ENCODE results near the gene NPSR1.
"Not testable (repeated sequence)": the region's sequence is repeated elsewhere in the genome, so short reads cannot be mapped to it uniquely, and the experiment has no call there.

Gene NPSR1, protein sequence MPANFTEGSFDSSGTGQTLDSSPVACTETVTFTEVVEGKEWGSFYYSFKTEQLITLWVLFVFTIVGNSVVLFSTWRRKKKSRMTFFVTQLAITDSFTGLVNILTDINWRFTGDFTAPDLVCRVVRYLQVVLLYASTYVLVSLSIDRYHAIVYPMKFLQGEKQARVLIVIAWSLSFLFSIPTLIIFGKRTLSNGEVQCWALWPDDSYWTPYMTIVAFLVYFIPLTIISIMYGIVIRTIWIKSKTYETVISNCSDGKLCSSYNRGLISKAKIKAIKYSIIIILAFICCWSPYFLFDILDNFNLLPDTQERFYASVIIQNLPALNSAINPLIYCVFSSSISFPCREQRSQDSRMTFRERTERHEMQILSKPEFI

DNA sequence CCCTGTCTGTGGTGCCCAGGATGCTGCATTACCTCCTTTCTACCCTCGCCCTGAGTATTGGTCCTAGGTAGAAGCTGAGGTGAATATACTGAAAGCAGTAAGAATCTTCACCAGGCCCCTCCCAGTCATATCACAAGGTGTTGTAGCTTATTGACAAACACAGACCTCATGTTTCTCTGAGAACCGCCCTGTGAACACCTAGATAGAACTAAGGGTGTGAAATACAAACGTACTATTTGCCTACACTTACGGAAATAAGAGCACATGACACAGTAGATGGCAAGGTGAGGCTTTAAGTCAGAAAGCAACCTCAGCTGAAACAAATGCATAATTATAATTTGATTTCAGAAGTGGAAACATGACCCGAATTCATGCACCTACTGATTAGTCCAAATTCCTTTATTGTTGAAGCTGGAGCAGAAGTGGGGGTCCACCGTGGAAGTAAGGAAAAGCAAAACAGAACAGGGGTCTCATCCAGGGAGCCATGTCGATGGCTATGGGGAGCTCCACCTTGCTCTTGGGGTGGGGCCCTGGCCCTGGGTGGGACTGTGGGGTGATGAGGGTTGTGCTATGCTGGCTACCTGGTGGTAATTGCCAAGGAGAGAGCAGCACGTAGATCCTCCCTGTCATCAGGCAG lies at the start of gene NPSR1:
TSS of gene NPSR1 (plus strand) at position 587 of the 637 bp plus-strand sequence. CDS start 195 bp downstream, outside the sequence.
- DNase-seq (ENCODE audit: low read depth in 3 of 3), result no peak

DNA sequence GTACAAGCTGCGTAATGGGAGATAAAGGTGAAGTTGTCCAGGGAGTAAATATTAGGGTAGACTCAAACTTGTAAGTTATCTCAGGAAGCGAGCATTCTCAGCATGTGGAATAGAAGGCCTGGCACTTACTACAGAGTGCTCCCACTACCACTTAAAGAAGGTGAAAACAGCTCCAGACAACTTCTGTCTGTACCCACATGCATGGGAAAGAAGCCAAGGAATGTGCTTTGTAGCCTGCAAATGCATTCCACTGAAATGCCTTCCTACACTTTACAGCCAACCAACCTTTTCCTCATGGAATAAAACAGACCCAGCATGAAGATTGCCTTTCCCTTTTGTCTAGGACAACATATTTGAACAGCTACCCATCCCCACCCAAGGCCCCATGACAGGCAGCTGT lies 45.4 kb upstream of the NPSR1 start:
- no peak for DNase-seq (ENCODE audit: low read depth in 3 of 3)

DNA sequence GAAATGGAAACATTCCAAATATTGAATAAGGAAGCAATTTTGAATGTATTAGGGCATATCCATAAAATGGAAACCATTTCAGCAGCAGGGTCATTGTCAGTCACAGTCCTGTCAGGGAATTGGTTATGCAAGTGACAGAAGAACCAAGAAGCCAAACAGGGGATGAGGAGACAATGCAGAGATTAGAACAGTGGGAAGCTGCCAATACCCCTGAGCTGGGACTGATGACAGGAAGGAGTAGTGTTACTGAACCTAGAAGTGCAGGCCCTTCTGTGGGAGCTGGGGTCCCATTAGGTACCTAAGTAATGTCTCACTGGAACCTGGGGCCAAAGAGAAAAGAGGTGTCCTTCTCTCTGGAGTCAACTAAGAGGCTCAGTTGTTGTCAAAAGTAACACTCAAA lies 37.6 kb upstream of the NPSR1 start:
- no peak for DNase-seq (ENCODE audit: low read depth in 3 of 3)

DNA sequence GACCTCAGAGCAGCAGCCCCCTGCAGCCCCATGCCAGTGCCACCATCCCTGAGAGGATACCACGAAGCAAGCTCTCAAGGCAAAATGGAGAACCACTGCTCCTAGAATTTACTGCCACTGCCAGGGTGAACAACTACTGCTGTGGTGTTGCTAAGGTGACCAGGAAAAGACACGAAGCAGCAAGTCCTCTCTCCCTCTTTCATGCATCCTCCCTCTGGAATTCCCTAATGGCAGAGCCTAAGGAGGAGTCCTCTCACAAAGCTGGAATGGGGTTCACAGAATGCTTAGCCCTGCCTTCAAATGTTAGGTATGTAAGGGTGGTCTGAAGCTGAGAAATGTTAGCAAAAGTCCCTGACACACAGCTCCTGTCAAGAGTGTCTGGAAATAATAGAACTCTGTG lies 35.8 kb upstream of the NPSR1 start:
- DNase-seq (ENCODE audit: low read depth in 3 of 3), result no peak

DNA sequence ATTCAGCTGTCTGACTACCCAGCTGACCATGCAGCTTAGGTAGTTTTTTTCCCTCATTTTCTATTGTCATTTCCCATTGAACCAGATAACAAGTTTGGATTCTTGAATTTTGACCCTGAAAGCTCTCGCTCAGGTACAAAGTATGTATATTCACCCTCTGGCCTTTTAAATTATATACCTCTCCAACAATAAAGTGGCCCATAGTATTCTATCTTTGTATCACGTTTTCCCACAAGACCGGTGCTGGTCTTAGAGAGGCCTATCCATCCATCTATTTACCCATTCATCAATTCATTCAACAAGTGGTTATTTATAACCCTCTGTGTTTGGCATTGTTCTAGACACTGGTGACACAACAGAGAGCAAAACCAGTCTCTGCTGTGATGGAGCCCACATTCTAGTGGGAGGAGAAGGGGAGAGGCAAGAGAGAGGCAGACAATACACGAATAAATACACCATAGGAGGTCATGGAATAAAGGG lies 35.2 kb upstream of the NPSR1 start:
- DNase-seq (ENCODE audit: low read depth in 3 of 3), result no peak

DNA sequence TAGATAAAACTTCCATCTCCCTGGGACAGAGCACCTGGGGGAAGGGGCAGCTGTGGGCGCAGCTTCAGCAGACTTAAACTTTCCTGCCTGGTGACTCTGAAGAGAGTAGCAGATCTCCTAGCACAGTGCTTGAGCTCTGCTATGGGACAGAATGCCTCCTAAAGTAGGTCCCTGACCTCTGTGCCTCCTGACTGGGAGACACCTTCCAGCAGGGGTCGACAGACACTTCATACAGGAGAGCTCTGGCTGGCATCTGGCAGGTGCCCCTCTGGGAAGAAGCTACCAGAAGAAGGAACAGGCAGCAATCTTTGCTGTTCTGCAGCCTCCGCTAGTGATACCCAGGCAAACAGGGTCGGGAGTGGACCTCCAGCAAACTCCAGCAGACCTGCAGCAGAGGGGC lies 29.4 kb upstream of the NPSR1 start:
- not testable (repeated sequence) for DNase-seq (ENCODE audit: low read depth in 3 of 3)

DNA sequence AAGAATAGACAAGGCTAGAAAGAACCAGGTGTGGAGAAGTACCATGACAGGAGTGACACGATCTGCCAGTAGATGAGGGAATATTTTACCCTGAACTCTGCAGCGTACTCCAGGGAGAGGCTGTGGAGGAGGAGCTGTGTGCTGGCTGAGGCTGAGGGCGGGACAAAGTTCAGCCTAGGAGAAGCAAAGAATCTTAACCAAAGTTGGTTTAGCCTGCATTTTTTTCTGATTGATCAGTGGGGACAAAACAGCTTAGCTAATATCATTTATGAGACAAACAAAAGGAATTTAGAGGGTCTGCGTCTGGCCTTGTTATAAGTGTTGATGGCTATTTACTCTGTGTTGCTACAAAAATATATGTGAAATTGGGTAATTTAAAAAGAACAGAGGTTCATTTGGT lies 5.2 kb upstream of the NPSR1 start:
- DNase-seq (ENCODE audit: low read depth in 3 of 3), result no peak

DNA sequence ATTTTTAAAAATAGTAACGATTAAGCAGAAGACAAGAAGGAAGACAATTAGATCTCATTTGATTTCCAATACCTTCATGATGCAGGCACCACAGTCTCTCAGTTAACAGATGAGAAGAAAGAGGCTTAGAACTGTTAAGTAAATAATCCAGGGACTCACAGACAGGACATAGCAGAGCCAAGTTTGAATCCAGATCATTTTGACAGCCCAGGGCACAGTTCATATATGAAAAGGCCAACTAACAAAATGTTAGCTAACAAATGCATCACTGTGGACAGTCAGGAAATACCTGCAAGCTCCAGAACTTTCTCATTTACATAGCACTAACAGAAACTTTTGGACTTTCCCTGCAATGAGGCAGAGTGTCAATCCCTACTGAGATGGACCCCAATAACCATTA lies 4.2 kb upstream of the NPSR1 start:
- no peak for DNase-seq (ENCODE audit: low read depth in 3 of 3)

DNA sequence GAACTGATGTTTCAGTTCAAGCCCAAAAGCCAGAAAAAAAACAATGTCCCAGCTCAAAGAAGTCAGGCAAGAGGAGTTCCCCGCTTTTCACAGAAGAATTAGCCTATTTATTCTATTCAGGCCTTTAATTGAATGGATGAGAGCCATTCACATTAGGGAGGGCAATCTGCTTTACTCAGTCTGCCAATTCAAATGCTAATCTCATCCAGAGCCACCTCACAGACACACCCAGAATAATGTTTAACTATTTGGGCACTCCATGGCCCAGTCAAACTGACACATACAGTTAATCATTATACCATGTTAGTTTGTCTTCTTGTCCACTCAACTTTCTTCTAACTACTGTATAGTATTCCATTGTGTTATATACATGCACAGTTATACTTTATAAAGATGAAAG lies 2.6 kb upstream of the NPSR1 start:
- DNase-seq (ENCODE audit: low read depth in 3 of 3), result no peak

DNA sequence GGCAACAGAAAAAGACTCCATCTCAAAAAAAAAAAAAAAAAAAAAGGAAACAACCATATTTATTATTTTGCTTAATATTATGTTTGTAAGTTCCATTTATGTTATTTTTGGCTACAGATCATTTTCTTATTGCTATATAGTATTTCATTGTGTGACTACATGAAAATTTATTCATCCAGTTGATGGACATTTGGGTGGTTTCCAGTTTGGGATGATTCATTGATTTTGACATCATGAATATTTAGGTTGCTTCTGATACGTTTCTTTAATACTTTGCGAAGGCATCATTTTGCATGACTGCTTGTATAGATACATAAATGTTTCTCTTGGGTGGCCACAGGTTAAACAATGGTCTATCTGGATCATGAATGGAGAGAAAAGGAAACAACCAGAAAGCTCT lies 2.0 kb upstream of the NPSR1 start:
- DNase-seq (ENCODE audit: low read depth in 3 of 3), result no peak

DNA sequence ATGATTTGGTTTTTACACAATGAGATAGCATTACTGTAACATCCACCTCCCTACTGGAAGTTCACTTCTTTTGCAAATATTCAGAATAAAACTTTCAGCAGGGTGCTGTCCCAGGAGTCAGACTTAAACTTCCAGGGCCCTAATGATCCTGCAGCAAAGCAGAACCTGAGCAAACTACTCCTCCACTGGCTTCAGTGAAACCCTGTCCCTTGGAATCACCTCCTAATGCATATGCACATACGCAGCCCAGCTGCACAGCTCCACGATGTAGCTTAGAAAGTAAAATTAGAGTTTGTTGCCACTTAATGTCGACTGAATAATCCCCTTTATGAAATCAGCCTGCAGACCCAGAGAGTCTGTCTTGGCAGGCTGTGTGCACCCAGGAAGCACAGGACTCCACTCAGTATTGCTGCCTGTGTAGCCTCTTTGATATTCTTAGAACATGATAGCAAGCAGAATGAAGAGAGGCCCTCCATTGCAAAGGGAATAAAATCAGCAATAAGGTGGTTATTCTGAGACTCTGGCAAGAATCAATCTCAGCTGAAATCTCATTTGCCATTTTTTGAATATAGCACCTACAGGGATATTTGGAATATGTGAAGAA lies 1.6 kb downstream of the NPSR1 start:
- DNase-seq (ENCODE audit: low read depth in 3 of 3), result no peak

DNA sequence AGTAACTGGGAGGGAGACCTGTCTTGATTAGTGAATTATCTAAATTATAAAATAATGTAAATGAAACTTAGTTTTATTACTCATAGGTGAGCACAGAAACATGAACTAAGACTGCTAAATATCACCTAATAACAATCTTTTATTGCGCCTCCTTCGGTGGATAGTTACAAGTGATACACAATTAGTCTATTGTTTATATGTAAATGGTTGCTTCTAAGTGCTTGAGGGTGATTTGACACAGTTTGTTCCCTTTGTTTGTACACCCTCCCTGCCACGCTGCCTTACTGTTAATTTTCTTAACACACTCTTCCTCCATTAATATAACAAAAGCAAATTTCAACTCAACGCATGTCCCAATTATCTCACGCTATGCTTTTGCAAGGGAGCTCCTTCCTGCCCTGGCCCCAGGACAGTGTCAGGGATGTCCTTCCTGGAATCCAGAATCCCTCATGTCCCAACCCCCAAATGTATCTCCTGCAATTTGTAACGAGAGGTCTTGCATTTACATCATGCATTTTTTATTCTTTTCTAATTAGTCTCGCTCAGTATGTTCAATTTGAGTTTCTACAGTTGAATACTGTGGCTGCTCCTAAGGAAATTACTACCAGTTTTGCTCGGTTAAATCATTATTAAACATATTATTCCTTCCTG lies 4.2 kb downstream of the NPSR1 start:
- DNase-seq (ENCODE audit: low read depth in 3 of 3), result no peak

DNA sequence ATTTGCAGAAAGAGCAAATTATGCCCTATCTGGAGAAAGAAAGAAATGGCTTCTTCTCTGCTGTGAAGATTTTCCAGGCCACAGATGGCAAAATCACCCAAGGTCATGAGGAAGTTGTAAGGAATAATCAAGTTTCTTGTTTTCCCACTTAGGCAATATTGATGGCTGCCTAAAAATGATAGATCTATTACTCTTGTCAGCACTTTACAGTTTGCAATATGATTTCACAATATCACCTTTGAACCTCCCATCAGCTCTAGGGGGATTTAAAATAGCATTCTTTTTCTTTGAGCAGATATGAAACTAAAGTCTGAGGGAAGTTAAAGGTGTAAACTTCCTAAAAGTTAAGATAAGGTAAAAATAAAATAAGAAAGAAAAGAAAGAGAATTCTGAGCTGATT lies 6.7 kb downstream of the NPSR1 start:
- DNase-seq (ENCODE audit: low read depth in 3 of 3), result no peak

DNA sequence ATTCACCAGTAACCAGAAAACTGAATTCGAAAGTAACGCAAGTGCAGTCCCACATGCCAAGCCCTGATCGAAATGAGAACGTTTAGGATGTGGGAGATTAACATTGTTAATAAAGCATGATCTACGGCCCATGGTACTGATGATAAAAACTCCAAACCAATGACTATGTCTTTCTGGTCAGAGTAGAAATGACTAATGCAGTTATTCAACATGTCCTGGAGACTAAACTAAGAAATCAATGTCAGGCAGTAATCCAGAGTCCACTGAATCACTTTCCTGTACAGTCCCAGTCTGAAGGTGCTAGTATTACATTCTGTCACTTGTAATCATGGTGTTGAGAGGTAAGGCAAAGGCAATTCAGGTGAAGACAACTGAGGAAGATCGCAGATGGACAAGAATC lies 14.4 kb downstream of the NPSR1 start:
- DNase-seq (ENCODE audit: low read depth in 3 of 3), result no peak

DNA sequence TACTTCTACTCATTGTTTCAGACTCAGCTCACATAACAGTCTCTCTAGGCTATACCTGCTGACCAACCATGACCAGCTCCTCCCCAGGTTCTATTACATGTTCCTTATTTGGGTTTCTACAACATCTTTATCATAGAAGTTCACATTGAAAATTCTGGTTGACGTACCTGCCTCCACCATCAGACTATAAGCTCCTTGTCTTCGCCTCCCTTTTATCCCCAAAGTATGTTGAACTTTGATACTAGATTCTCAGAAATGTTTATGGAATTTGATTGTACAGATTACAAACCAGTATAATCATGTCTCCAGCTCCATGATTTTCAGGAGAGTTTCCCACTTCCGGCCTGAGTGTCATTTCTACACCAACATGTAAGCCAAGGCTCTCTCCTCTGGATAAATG lies 15.0 kb downstream of the NPSR1 start:
- DNase-seq (ENCODE audit: low read depth in 3 of 3), result no peak

DNA sequence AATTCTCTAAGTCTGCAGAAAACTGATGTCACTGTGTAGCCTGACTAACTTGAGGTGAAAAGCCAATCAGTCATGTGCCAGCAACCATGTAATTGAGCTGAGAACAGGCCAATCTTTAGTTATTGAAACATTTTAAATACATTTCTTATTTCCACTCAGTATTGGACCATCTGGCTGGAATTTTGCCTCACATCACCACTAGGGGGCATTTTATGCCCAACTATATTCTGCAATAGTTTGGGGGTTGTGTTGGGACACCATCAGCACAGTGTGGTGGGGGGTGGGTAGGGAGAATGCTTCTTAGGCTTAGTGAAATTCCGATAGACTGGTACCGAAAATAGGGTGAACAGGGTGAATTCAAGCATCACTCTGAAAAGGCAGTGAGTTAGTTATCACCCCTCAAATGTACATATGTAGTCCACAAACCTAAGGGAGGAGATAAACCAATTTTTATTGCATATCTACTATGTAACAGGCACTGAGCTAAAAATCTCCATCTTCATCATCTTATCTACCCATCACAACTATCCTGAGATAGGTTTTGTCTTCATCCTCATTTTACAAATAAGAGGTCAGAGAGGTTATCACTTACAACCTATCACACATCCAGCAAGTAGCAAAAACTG lies 17.8 kb downstream of the NPSR1 start:
- no peak for DNase-seq (ENCODE audit: low read depth in 3 of 3)

DNA sequence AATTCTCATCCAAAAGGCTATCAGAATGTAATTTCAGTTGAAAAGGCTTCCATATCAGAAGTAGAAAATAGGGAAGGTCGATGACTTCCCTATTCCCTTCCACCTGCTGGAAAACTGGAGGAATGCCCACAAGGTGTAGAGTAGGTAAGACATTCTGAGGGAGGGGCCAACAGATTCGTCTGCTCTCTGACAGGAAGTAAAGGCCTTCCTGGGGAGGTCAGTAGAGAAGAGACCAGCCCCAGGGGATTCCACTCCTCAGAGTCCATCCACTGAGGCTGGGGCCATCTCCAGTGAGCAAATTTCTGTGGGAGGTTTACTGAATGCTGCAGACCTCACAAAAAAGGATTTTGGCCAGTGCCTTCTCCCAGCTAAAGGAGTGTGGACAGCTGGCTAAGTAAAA lies 19.5 kb downstream of the NPSR1 start:
- no peak for DNase-seq (ENCODE audit: low read depth in 3 of 3)

DNA sequence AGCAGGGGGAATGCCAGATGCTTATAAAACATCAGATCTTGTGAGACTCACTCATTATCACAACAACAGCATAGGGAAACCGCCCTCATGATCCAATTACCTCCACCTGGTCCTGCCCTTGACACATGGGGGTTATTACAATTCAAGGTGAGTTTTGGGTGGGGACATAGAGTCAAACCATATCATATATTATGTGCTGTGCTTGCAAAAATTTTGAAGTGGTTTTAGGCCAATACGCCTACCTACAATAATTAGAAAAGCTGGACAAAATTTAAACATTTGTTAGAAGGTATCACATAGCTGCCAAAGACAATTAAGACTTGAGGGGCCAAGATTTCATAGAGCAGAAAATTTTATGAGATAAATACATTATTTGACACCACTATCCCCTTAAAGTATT lies 29.5 kb downstream of the NPSR1 start:
- no peak for DNase-seq (ENCODE audit: low read depth in 3 of 3)

DNA sequence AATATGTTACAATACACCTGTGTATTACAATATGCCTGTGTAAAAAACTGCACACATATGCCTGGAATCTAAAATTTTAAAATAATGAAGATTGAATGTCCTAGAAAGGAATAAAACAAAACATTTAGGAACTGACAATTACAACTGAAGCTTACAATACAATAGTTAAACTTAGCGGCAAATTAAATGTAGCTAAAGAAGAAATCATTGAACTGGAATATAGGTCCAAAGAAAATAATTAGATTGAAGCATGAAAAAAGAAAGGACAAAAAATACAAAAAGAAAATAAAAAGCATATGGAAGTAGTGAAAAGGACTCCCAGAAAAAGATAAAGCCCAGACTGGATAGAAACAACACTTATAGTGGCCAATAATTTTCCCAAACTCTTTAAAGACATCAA lies 38.4 kb downstream of the NPSR1 start:
- DNase-seq (ENCODE audit: low read depth in 3 of 3), result no peak

DNA sequence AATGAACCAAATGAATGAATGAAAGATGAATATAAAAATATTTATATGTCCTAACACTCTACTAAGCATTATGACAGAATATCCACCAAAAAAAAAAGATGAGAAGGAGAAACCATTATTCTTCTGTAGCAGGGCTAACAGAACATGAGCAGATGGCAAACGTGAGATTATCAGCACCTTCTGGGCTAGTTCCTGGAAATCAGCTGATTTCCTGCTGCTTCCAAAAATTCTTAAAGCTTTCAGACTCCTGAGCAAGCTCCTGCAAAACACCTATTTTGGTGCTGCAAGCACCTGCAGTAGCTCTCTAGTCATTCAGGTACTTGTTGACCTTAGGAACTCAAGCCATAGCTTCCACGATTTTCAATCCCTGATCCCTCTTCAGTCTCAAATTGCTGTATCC lies 51.8 kb downstream of the NPSR1 start:
- no peak for DNase-seq (ENCODE audit: low read depth in 3 of 3)

DNA sequence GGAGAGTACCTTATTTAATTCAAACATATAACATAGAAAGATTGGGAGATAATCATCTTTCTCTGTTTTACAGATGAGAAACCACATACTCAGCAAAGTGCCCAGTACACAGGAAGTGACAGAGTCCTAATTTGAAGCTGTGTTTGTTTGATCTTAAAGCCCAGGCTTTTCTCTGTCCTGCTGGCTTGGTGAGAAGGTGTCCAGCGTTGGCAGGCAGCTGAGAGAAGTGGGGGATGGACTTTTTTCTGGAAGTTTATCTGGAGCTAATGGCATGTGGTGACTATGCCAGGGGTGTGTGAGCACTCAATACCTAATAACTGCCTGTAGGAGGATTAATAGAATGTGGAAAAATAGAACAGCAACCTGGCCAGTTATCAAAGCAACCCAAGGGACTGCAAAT lies 60.8 kb downstream of the NPSR1 start:
- DNase-seq (ENCODE audit: low read depth in 3 of 3), result no peak

DNA sequence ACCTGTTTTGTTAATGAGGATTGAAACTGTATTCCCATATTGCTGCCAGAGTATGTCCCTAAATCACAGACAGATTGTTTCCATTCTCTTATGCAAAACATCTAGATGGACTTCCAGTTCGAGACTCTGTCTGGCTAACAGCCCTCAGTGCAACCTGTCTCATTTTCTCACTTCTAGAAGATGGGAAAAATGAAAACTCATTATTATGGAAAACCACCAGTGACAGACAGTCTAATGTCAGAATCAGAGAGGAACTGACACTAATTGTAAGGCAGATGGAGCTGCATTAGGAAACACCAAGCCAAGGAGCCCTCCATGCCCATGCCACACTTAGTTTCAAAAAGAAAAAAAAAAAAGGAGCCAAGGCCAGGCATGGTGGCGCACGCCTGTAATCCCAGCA lies 61.6 kb downstream of the NPSR1 start:
- DNase-seq (ENCODE audit: low read depth in 3 of 3), result no peak
